HG03039 (cell line): ENCODE results near the gene HDAC4.

Experiments used
- ATAC-seq: cut with Tn5 transposase; IDR thresholded peaks from one replicate; pipeline ENCODE4 v1.9.1; 2021; ENCODE audit warnings: mild to moderate bottlenecking, moderate library complexity; ENCODE audit not compliant: unreplicated experiment

Gene HDAC4

DNA sequence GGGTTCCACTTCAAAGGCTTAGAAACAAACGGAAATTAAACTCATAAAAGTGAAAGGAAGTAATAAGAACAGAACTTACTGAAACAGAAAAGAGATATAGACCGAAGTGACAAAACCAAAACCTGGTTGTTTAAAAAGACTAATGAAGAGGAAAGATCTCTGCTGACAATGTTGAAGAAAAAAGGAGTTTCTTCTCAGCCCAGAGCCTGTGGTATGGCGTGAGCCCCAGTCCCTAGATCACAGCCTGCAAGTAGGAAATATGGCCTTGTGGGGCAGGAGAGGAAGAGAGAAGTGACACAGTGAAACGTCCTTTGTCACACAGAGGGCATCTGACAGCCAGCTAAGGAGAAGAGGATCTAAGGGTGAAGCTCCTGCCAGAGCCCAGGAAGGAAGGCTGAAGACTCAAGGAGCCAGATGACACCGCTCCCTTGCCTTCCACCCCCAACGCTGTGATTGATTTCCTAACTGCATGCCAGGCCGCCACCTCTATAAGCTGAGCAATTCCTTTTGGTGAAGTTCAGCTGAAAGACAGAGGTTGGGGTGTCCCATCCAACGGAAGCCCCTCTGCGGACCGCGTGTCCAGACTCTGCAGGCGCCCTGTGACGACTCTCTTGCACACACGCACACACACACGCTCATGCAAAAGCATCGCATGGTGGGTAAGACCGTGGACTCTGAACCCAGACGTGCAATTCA is 141.1 kb downstream of the HDAC4 start:
- ATAC-seq: no peak

DNA sequence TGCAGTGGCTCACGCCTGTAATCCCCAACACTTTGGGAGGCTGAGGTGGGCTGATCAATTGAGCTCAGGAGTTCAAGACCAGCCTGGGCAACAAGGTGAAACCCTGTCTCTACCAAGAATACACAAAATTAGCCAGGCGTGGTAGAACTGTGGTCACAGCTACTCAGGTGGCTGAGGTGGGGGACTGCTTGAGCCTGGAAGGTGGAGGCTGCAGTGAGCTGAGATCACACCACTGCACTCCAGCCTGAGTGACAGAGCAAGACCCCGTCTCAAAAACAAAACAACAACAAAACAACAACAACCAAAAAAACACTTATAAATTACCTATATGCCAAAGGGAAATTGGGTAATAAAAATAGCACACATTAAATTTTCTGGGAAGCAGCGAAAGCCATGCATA is 141.6 kb downstream of the HDAC4 start:
- ATAC-seq: no peak

DNA sequence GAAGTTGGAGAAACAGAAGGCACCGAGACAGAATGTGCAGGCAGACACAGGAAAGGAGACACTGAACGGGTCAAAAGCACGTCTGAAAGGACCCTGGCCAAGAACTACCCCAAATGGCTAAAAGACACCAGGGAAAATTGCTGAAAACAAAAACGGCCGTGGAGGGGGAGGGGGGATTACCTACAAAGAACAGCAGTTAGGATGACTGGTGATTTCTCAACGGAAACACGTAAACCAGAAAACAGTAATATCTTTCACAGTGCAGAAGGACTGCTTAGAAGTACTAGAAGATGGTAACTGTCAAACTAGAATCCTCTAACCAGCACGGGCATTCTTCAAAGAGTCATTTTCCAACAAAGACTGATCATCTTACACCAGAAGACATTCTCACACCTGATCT is 142.6 kb downstream of the HDAC4 start:
- no peak for ATAC-seq

DNA sequence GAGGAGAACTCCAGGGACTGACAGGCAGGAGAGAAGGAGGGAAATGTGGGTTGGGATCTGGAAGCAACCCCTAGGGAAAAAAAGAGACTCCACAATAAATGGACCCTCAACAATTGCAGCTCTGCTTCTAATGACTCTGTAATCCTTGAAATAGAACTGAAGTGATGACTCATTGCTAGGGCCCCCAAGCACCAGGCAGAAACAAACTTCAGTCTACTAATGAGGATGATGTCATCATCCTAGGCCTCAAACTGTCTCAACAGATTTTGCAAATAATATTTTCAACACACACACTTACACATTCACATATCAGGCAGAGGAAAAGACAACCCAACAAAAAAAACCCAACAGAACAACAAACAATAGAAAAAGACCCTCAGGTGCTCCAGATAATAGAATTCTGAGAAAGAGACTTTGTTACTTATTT is 143.3 kb downstream of the HDAC4 start:
- ATAC-seq: no peak

DNA sequence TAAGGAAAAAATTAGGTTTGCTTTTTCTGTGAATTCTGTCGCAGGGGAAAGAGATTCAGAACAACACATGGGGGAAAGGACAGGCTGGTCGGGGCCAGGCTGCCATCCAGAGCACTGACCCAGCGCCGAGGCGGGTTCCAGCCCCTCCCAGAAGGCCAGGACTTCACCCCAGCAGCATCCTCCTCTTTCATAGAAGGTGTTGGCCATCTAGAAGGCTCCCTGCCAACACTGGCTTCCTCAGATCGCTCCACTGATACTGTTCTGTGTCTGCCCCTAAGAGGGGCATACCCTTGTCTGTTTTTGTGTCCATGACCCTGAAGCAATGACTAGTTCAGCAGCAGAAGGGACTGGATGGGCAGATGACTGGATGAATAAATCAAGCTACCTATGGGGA is 144.5 kb downstream of the HDAC4 start:
- no peak for ATAC-seq

DNA sequence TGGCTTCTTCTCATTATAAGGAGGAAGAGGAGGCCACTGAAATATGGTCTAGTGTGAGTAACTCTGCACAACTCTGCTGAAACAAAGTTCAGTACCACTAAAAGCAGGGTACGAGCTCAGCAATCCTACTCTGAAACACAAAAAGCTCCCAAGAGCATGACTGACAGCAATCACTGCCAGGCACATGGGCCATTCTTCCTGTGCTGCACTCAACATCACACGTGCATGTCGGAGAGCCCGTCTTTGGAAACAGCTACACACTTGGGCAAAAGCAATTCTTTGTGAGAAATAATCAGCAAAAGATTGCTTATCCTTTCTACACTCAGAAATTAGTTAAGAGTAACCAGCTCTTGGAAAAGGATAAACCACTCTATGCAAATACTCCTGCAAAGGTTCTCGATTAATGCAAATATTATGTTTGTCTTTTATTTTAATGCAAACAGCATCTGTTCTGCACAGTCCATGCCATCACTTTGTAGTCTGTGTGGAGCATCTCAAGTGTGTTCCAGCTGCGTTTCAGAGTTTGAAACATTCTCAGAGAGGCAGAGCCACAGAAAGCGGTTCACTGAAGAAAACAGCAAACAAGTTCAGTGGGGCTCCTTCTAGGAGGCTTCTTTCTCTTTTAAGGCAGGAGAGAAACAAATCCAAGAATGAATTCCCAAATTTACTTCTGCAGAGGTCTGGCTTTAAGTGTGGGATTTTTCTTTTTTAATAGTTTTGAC is 145.0 kb downstream of the HDAC4 start:
- ATAC-seq: no peak

DNA sequence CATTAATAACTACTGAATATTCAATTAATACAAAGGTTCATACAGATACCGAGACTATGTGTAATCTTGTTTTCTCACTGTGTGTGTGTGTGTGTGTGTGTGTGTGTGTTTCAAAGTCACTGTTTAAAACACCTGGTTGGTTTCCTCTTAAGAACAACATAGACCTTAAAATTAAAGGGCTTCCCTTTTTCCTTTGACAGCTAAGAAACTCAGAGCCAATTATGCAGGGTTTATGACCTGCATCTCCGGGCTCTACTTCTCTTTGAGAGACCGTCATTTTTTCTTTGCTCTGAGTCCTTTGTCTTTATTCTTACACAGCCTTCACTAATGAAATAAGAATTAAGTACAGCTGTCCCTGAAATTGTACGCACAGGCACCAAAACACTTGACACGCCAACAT is 145.6 kb downstream of the HDAC4 start:
- no peak for ATAC-seq

DNA sequence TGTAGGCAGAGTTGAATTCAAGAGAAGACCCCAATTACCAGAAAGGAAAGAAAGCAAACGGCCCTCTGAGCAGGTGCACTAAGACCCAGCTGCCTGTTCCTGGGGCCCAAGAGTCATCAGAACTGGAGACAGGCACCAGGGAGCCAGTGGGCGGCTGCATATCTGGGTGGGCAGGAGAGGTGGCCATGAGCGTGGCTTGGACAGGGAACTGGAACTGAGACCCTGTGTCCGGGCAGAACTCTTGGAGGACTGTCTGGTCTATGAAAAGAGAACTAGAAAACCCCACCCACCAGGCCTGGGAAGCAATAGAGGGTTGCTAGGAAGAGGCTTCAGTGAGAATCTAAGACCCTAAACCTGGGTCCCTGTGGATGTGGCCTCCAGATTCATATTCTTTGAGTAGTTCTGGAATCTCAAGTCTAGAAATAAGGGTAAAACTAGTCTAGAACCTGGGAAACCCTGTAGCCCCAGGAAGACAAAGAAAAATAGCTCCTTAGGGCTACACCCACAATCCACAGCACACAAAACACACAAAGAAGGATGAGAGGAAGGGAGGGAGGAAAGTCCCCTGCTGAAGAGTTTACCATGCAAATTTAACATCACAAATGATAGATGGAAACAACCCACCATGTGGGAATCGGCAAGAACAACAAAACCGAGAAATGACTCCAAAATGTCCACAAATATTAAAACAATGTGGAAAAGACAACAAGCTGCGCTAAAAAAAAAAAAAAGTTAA is 147.0 kb downstream of the HDAC4 start:
- ATAC-seq: no peak

DNA sequence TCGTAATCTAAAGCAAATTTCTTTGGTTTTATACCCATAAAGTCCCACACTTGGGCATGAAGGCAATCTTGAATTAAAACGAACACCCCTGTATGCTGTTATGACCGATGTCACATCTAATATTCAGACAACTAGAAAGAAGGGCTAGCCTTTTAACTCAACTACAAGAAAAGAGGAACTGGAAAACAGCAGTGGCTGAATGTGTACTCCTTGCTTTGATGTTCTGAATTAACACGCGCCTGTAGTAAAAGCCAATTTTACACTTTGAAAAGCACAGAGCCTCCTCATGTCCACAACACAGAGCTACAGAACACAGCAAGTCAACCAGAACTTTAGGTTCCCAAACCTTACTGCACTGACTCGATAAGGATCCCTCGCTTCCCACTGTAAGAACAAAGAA is 147.6 kb downstream of the HDAC4 start:
- no peak for ATAC-seq

DNA sequence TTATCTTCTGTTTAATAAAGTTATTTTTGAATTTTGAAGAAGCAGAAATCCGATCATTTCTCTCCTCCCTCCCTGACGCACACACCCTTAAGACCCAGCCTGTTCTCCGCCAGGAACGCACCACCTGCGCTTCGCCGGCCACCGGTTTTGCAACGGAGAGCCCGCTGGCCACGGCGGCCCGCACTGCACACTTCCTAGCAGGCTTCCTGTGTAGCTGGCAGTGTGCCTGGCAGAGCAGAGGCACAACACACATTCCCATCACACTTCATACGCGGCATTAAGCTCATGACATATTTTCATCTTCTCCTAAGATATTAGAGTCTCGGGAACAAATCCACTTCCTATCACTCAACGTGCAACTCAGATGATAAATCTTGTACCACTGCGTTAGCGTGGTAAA is 148.0 kb downstream of the HDAC4 start:
- no peak for ATAC-seq

DNA sequence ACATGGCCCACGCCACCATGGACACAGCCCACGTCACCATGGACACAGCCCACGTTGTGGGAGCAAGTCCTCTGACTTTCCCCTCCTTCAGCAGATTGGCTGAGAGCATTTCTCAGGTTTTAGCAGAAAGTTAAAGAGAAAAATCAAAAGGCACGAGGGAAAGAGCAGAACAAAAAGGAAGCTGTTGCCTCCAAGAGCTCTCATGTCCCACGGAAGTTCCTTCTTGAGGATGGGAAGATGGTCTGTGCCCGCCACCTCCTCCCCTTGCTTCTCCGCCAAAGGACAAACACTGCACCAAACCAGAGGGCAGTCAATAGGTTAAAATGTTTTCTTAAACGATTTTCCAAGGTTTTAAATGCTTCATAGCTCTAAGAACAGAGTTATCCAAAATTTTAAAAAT is 148.4 kb downstream of the HDAC4 start:
- no peak for ATAC-seq

DNA sequence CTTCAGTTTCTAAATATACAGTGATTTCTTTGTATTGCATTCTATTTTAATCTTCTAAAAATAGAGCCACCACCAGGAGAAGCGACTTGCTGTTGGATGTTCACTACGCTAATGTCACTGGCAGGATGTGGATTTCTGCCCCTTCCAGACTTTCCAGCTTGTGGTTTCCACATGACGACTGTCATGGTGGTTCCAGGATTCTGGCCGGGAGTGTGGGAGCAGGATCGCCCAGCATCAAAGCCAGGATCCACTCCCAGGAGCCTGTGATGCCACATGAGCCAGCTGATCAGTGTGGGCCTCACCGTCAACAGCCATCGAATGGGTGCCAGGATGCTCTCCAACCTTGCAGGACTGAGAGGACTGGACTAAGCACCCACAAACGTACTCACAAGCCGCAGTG is 148.8 kb downstream of the HDAC4 start:
- ATAC-seq: no peak

DNA sequence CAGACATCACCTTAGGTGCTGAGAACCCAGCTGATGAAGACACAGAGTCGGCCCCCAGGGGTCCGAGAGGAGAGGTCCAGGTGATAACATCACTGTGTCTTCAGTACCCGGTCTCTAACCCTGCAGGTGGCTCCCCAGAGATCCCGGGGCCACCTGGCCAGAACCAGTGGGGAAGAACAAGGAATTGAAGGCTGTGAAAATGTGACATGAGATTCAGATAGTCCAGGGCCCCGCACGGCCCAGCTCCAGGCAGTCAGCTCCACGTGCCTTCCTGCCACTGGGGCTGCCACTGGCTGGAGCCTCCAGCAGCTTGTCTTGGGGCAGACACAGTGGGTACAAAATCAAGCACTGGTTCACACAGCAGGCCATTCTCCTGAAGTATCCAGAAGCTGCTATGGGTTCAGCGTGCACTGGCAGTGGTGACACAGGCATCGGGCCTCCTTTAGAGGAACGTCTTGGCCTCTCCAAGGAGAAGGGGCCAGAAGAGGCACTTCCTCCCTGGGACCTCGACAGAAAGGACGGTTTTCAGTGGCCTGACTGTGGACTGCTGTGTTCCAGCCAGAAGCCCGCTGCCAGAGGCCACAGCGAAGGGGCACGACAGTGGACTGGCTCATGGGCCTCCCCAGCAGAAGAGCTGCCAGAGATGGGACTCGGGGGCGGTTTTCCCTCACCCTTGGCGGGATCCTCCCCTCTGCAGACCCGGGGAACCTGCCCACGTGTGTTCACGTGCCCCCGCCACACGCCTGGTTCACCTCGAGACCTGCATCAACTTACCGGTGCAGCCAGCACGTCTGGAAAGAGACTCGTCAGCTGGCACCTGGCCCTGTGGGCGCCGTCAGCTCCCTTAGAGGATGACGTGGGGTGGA is 150.4 kb downstream of the HDAC4 start:
- ATAC-seq: no peak

DNA sequence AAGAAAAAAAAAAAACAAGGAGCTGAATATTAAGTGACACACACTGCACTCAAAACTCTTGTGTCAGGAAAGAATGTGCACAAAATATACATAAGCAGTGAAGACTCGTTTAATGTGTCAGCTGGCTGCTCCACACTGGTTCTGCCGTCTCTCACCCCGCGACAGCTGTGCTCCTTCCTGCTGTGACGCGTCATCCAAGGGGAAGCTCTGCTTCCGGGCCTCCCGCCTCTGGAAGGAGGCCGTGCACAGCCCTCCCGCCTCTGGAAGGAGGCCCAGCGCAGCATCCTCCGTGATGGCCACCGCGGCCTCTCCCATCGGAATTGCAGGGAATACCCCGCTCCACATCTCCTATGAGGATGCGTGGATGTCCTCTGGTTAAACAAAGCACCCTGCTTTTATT is 151.0 kb downstream of the HDAC4 start:
- no peak for ATAC-seq

DNA sequence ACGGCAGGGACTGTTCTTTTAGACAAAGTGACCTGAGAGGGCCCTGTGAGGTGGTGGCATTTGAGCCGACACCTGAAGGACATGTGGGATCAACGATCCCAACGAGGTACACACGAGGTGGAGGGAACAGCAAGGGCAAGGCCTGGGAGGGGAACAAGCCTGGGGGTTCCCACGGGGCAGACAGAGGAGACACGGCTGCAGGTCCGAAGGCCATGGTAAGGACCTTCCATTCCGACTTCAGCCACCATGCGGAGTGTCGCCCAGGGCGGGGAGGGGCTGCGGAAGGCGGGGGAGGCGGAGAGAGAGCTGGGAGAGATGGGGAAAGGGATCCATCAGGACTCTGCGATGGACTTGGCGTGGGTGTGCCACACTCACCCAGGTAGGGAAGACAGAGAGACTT is 151.8 kb downstream of the HDAC4 start:
- ATAC-seq: no peak

DNA sequence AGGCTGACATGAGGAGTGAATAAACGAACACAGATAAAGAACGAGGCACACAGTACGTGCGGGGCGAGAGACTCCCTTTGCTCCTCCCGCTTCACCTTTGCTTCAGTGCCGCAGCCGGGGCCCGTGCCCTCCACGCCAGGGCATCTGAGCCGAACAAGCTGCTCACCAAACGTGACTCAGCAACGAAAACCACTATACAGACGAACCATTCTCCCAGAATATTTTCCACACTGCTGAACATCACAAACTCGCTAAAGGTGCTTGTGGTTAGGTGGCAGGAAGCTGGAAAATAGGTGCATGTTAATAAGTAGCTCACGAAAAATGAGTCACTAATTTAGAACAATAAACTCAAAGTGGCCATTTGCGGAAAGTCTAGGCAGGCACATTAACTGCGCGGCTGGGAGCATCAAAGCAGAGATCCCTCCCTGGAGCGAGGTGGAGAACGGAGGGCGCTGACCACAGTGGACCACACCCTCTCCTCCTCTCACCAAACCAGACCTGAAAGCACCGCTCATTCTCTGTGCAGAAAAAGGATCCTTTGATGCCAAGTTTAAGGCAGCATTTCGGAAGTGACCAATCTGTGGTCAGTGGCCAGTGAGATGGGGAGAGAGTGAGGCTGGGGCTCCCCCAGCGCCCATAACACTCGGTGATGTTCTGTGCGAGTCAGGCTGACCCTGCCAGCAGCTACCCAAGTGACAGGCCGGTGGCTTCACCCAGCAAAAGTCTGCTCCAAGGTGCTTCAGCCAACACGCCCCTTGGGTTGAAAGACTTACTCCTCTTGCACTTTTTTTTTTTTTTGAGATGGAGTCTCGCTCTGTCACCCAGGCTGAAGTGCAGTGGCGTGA is 153.2 kb downstream of the HDAC4 start:
- ATAC-seq: no peak

DNA sequence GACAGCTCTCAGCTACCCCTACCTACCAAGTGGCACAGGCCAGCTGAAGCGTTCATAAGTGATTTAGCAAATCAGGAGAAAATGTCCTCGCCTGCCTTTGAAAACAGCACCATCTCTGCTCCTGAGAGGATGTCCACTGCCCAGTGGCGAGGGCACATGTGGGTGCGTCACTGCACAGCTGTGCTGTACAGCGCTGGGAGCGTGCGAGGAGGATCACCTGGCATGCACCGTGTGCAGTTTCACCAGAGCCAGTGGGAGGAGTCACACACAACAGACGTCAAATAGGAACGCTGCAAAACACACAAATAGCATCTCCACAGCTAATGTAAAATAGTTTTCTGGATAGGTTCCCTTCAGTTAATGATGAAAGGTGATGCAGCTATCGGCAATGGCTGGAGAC is 154.1 kb downstream of the HDAC4 start:
- ATAC-seq: no peak

DNA sequence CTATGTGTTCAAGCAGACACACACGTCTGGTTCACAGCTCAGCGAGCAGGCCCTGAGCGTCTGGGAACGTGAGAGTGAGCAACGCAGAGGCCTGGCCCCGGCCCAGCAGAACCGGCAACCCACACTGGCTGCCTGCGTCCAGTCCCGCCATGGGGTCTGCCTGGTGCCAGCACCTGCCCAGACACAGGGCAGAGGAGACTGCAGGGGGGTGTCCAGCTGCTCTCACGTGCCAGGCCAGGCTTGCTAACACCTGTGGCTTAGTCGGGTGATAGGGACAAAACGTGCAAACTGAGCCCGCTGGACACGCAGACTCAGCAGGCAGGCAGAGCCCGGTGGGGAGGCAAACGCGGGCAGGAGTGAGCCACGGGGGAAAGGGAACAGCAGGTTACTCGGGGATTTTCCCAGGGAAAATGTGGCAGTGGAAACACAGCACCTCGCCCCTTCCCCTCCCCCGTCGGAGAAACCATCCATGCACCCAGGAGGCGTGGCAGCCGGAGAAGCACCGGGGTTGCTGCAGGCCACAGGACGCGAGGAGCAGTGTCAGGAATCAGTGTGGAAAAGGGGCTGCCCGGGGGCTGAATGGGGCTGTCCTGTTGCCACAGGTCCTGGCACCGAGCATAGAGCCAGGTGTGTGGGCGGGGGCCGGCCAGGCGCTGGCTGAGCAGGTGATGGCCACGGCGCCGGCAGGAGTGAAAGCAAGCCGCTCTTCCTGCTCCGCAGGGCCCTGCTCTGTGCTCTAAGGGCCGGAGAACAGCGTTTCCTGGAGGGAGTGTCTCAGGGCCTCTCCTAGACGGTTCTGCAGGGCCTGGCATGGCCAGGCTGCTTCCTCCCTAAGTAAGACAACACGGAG is 154.7 kb downstream of the HDAC4 start:
- ATAC-seq: no peak

DNA sequence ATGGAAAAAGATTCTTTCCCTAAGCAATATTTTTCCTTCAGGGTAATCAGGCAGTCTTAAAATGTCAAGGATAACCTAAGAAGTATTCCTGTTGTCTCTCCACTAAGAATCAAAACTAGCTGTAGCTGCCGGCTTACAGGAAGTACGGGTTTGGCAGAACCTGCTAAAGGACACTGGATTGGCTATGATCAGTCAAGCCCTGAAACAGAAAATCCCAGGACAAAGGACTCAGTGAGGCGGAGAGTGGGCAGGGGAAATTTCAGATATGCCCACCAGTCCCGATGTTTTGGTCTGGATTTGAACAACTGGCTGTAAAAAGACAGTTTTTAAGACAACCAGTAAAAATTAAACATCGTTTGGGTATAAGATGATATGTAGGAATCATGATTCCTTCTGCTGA is 155.7 kb downstream of the HDAC4 start:
- ATAC-seq: no peak
